HG03045 (cell line): ENCODE data around the gene DDI2.
"Not testable (repeated sequence)": the region's sequence is repeated elsewhere in the genome, so short reads cannot be mapped to it uniquely, and the experiment has no call there.

Experiments
- ATAC-seq: cut with Tn5 transposase; IDR thresholded peaks from one replicate; pipeline ENCODE4 v1.9.1; 2021; ENCODE audit warnings: mild to moderate bottlenecking, moderate library complexity; ENCODE audit not compliant: unreplicated experiment

Gene DDI2

GRCh38 chr1:15617173-15618076 is at the start of gene DDI2:
Gene DDI2, plus strand, starts transcription at chr1:15617458. Its CDS starts 213 bp downstream, at chr1:15617671.
- ATAC-seq: peak; percentile 71

- ATAC-seq: no peak
Measured at GRCh38 chr1:15568387-15569073, 48.7 kb upstream of the DDI2 start.

- no peak for ATAC-seq
Measured at GRCh38 chr1:15570861-15571260, 46.4 kb upstream of the DDI2 start.

GRCh38 chr1:15571266-15571665 is 46.0 kb upstream of the DDI2 start:
- no peak for ATAC-seq

GRCh38 chr1:15573477-15573876 is 43.8 kb upstream of the DDI2 start:
- ATAC-seq: no peak

- ATAC-seq: no peak
Measured at GRCh38 chr1:15574741-15575140, 42.5 kb upstream of the DDI2 start.

GRCh38 chr1:15575549-15576150 is 41.6 kb upstream of the DDI2 start:
- no peak for ATAC-seq

GRCh38 chr1:15577691-15578090 is 39.6 kb upstream of the DDI2 start:
- ATAC-seq: no peak

GRCh38 chr1:15578921-15579682 is 38.2 kb upstream of the DDI2 start:
- no peak for ATAC-seq

- ATAC-seq: no peak
Measured at GRCh38 chr1:15579683-15580047, 37.6 kb upstream of the DDI2 start.

GRCh38 chr1:15583016-15583706 is 34.1 kb upstream of the DDI2 start:
- no peak for ATAC-seq

GRCh38 chr1:15584489-15585363 is 32.5 kb upstream of the DDI2 start, which contains the start of gene AGMAT:
Gene AGMAT, minus strand, starts transcription at chr1:15585051. Its CDS starts 84 bp downstream, at chr1:15584967.
- ATAC-seq: peak; percentile 72

- no peak for ATAC-seq
Measured at GRCh38 chr1:15592285-15592684, 25.0 kb upstream of the DDI2 start.

GRCh38 chr1:15595809-15596617 is 21.2 kb upstream of the DDI2 start:
- no peak for ATAC-seq

- no peak for ATAC-seq
Measured at GRCh38 chr1:15598436-15598835, 18.8 kb upstream of the DDI2 start.

GRCh38 chr1:15603050-15603965 is 13.9 kb upstream of the DDI2 start:
- peak; percentile 88 for ATAC-seq

- ATAC-seq: not testable (repeated sequence)
Measured at GRCh38 chr1:15603966-15604282, 13.3 kb upstream of the DDI2 start.

- not testable (repeated sequence) for ATAC-seq
Measured at GRCh38 chr1:15604400-15604799, 12.9 kb upstream of the DDI2 start.
